AG09319 (cell line): ENCODE data around the gene MED27.

Source experiments
- DNase-seq: peaks from one replicate; pipeline ENCODE4 v3.0.0-alpha.2; 2010; ENCODE audit warnings: low read depth; ENCODE audit errors: extremely low read depth
- TF ChIP-seq, protein P1 (sequence below): IDR thresholded peaks from 2 replicates; pipeline ENCODE4 v1.5.1; 2011; ENCODE audit warnings: low read depth, mild to moderate bottlenecking, inconsistent platforms, low read length, moderate library complexity

MED27 gene

GRCh38 chr9:131865446-131866195, 214.0 kb downstream of the MED27 start:
- TF ChIP-seq, protein P1, sequence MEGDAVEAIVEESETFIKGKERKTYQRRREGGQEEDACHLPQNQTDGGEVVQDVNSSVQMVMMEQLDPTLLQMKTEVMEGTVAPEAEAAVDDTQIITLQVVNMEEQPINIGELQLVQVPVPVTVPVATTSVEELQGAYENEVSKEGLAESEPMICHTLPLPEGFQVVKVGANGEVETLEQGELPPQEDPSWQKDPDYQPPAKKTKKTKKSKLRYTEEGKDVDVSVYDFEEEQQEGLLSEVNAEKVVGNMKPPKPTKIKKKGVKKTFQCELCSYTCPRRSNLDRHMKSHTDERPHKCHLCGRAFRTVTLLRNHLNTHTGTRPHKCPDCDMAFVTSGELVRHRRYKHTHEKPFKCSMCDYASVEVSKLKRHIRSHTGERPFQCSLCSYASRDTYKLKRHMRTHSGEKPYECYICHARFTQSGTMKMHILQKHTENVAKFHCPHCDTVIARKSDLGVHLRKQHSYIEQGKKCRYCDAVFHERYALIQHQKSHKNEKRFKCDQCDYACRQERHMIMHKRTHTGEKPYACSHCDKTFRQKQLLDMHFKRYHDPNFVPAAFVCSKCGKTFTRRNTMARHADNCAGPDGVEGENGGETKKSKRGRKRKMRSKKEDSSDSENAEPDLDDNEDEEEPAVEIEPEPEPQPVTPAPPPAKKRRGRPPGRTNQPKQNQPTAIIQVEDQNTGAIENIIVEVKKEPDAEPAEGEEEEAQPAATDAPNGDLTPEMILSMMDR, result no peak
- DNase-seq, result no peak

DNA sequence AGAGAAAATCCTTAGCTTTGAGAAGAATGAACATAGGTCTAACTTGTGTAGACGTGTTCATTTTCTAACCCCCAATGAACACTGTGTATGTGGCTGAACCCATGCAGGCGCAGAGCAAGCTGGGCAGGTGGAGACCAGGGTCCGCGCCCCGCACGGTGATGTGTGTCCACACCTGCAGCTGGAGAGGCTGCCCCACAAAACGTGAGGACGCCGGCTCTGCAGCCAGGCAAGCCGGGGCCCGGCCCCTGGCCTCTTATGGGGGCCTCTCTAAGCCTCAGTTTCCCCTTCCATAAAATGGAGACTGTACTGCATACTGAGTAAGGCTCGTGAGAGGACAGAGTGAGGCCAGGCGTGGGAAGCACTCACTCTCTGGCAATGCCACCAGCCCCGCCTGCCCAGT, 215.1 kb downstream of the MED27 start:
- TF ChIP-seq, protein P1, result no peak
- no peak for DNase-seq

GRCh38 chr9:131863306-131863896, 216.3 kb downstream of the MED27 start:
- DNase-seq, result no peak
- TF ChIP-seq, protein P1, result no peak

DNA sequence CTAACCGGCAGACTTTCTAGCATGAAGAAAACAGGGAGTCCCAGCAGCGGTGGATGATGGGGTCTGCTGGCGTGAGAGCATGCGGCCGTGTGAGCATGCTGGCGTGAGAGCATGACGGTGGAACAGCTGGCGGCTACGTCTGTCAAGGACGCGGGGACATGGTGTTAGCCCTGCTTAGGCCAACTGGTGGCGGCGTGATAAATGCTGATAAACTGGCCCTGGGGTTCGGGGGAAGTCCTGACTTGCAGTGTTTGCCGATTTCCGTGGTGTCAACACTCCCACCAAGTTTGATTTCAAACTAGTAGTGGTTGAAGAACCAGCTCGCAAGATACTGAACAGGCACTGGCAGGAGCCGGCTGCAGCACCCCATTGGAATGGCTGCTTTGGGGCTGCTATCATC, 217.4 kb downstream of the MED27 start:
- DNase-seq, result no peak
- TF ChIP-seq, protein P1, result no peak

DNA sequence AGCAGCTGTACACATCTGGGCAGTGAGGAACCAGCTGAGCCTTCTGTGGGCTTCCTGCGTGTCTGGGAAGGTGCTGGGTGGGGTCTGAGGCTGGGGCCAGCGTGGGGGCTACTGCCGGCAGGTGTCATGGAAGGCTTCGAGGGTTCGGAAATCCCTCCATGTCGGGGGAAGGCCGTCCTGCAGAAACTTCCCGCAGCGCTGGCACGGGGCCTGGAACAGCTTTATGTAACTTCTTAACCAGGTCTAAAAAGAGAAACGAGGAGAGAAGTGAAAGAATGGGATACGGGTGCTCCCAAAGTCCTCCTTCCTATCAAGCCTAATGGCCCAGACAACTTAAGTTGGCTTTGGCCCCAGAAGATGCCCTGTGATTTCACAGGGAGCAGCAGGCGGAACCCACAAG, 219.2 kb downstream of the MED27 start:
- no peak for DNase-seq
- TF ChIP-seq, protein P1, result no peak

DNA sequence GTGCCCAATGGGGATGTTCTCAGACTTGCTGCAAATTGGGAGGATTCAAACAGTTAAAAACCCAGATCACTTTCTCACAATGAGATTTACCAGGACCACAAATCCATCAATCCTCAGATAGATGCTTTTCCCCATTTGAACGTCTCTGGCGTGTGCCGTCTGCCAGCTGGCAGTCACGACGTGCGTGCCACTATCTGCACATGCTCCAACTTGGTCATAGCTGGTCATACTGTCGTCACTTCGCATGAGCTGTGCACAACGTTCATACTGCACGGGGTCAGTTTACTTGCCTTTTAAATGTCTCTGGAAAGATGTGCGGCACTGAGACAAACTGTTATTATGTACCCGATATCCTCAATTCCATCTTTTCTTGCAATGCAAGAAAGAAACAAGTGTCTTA, 221.5 kb downstream of the MED27 start:
- TF ChIP-seq, protein P1, result no peak
- no peak for DNase-seq

- no peak for DNase-seq
- TF ChIP-seq, protein P1, result no peak
These were observed 223.6 kb downstream of the MED27 start for GRCh38 chr9:131856105-131856504.
